K562 (cell line): ENCODE results near the gene KPNB1. TPM values are rescaled to one million over a fixed set of nuclear protein-coding genes. Genes with fewer than 3 reads are reported as not detected.
A peak's percentile ranks its signal among the peaks of the same experiment; 100 is the strongest.

Source experiments
- AFF1 ChIP-seq, 2 experiments: fragments of 450-650 bp; IDR thresholded peaks; 2 replicates each; pipeline ENCODE4 v1.6.1; 2018; ENCODE audit warnings: mild to moderate bottlenecking in 2 of 2, low read depth in 1 of 2; ENCODE audit not compliant: partially characterized antibody in 2 of 2
- AFF4 ChIP-seq: sonication (generic); formaldehyde crosslinking; IDR thresholded peaks from 2 replicates; pipeline ENCODE4 v1.8.0; 2023; ENCODE audit warnings: mild to moderate bottlenecking, missing genetic modification reagents
- ARID3B ChIP-seq: fragments of 250-450 bp; sonication (Bioruptor Pico); IDR thresholded peaks from 2 replicates; pipeline ENCODE4 v1.4.0; 2020; ENCODE audit warnings: borderline replicate concordance
- BMI1 ChIP-seq: fragments of 150-350 bp; IDR thresholded peaks from 2 replicates; pipeline ENCODE4 v1.6.1; 2014; ENCODE audit warnings: low read length
- E2F3 ChIP-seq: fragments of 250-450 bp; sonication (Bioruptor Pico); IDR thresholded peaks from 2 replicates; pipeline ENCODE4 v1.4.0; 2020; ENCODE audit warnings: mild to moderate bottlenecking
- EWSR1 ChIP-seq: fragments of 450-650 bp; IDR thresholded peaks from 2 replicates; pipeline ENCODE4 v1.6.1; 2018; ENCODE audit warnings: borderline replicate concordance, mild to moderate bottlenecking, low read depth, moderate library complexity; ENCODE audit not compliant: partially characterized antibody
- MAFG ChIP-seq: fragments of 450-650 bp; conservative IDR thresholded peaks from 2 replicates; pipeline ENCODE4 v1.6.1; 2016; ENCODE audit warnings: missing genetic modification characterization, missing compliant biosample characterization
- MLX ChIP-seq, 2 experiments: fragments of 450-650 bp in 1 of 2; sonication (generic) in 1 of 2; formaldehyde crosslinking; conservative IDR thresholded peaks; 2 replicates each; pipeline versions ENCODE4 v1.4.0 to v1.8.1; 2020 to 2022; ENCODE audit warnings: mild to moderate bottlenecking in 1 of 2, missing genetic modification reagents in 1 of 2
- RBM39 ChIP-seq: fragments of 200-400 bp; formaldehyde crosslinking; optimal IDR thresholded peaks from 2 replicates; pipeline ENCODE3; 2018; ENCODE audit warnings: low read depth, low read length
- RFX1 ChIP-seq: fragments of 450-650 bp; IDR thresholded peaks from 2 replicates; pipeline ENCODE4 v1.6.1; 2016; ENCODE audit warnings: mild to moderate bottlenecking, moderate library complexity
- SNIP1 ChIP-seq: fragments of 450-650 bp; IDR thresholded peaks from 2 replicates; pipeline ENCODE4 v1.7.1; 2017; ENCODE audit warnings: low read depth, mild to moderate bottlenecking
- SP1 ChIP-seq: sonication (generic); formaldehyde crosslinking; IDR thresholded peaks from 2 replicates; pipeline ENCODE4 v1.8.1; 2022; ENCODE audit warnings: mild to moderate bottlenecking, missing genetic modification reagents
- ZBTB49 ChIP-seq: sonication (generic); formaldehyde crosslinking; IDR thresholded peaks from 2 replicates; pipeline ENCODE4 v1.8.0; 2022; ENCODE audit warnings: missing genetic modification reagents, mild to moderate bottlenecking, borderline replicate concordance
- ZNF830 ChIP-seq: fragments of 250-450 bp; sonication (Bioruptor Pico); IDR thresholded peaks from 2 replicates; pipeline ENCODE4 v1.5.0; 2021; ENCODE audit warnings: mild to moderate bottlenecking
- polyA plus RNA-seq, 8 experiments: library from polyadenylated mRNA; depleted of rRNA in 4 of 8; stranded (reverse) in 5 of 8; unstranded in 3 of 8; fragments of >200 nt; fragmentation: Nextera tagmentation in 2 of 8; fragmentation: Illumina TruSeq in 1 of 8; extraction: Ambion mirVana in 2 of 8; extraction: Trizol in 1 of 8; gene quantifications; 2 replicates each; pipeline versions ENCODE4 v1.2.1 to v1.2.3, GENCODE V29; 2011 to 2014; ENCODE audit warnings: inconsistent platforms in 1 of 8, missing spikeins in 1 of 8
- total RNA-seq, 7 experiments: library from RNA; depleted of rRNA in 6 of 7; stranded (reverse); fragments of >200 nt in 6 of 7; fragmentation: Illumina TruSeq in 2 of 7; extraction: Trizol in 2 of 7; gene quantifications; 2 replicates each; pipeline versions ENCODE4 v1.2.1 to v1.2.3, GENCODE V29; 2011 to 2021; ENCODE audit warnings: low replicate concordance in 1 of 7

The KPNB1 gene
- total and polyA plus RNA-seq, 9 of the 15 experiments (the other 6 are each of a cell fraction or from before 2014, with no cell fraction given): 154 to 622 (median 354) TPM

- TF ChIP-seq ZBTB49 (CRISPR knock-in tag): no peak
- TF ChIP-seq ARID3B (CRISPR knock-in tag): no peak
- TF ChIP-seq SNIP1: no peak
- no peak for TF ChIP-seq E2F3
- no peak for TF ChIP-seq AFF4 (CRISPR knock-in tag)
- TF ChIP-seq RFX1: 0 out of 2 replicates have a peak, but pooled peaks have one; percentile 6
- no peak for TF ChIP-seq MAFG
- no peak; the same call in 1 of the 2 replicates for TF ChIP-seq SP1
- TF ChIP-seq RBM39: no peak
- no peak for TF ChIP-seq AFF1 (IDR thresholded peaks at IDR 0.05; ENCODE audit: low read depth in 1 of 2, partially characterized antibody in 2 of 2)
- TF ChIP-seq BMI1: no peak
- no peak for TF ChIP-seq MLX (CRISPR knock-in tag; conservative IDR thresholded peaks at IDR 0.05)
- peak; percentile 76 for TF ChIP-seq EWSR1
- TF ChIP-seq ZNF830 (CRISPR knock-in tag): no peak
Observed at GRCh38 chr17:47615766-47616424, 33.8 kb upstream of the KPNB1 start (continued).
